K562 (cell line): ENCODE data around the gene TMA16.

Source experiments
- CBFB ChIP-seq: sonication (generic); formaldehyde crosslinking; IDR thresholded peaks from 2 replicates; pipeline ENCODE4 v1.4.0; 2020; ENCODE audit warnings: mild to moderate bottlenecking, missing genetic modification reagents
- CTCF ChIP-seq, 3 experiments: IDR thresholded peaks in 2 of 3; conservative IDR thresholded peaks in 1 of 3; 2 replicates each; pipeline ENCODE4 v1.5.1; 2011 to 2012; ENCODE audit warnings: low read length in 3 of 3, mild to moderate bottlenecking in 3 of 3, control low read depth in 2 of 3, improper control_type of control experiment in 1 of 3, inconsistent platforms in 1 of 3, low read depth in 1 of 3, mixed read lengths in 1 of 3, moderate library complexity in 1 of 3; ENCODE audit not compliant: insufficient read depth in 2 of 3
- ELF1 ChIP-seq: fragments of 200-800 bp; sonication (Bioruptor generic); IDR thresholded peaks from 2 replicates; pipeline ENCODE4 v1.6.1; 2016; ENCODE audit warnings: missing genetic modification characterization, missing compliant biosample characterization
- ESRRA ChIP-seq: fragments of 450-650 bp; IDR thresholded peaks from 2 replicates; pipeline ENCODE4 v1.6.1; 2014; ENCODE audit warnings: low read depth, mild to moderate bottlenecking, moderate library complexity, borderline replicate concordance
- FOS ChIP-seq: IDR thresholded peaks from 3 replicates; pipeline ENCODE4 v1.6.1; 2011; ENCODE audit not compliant: insufficient read length; ENCODE audit errors: extremely low read depth
- FOXK1 ChIP-seq: sonication (generic); formaldehyde crosslinking; IDR thresholded peaks from 2 replicates; pipeline ENCODE4 v1.8.0; 2022; ENCODE audit warnings: missing genetic modification reagents, mild to moderate bottlenecking, borderline replicate concordance
- NFIC ChIP-seq: fragments of 450-650 bp; IDR thresholded peaks from 2 replicates; pipeline ENCODE4 v1.6.1; 2017; ENCODE audit warnings: mild to moderate bottlenecking, inconsistent platforms
- POLR2A ChIP-seq: fragments of 450-650 bp; conservative IDR thresholded peaks from 2 replicates; pipeline ENCODE4 v1.6.1; 2016
- SETDB1 ChIP-seq: IDR thresholded peaks from one replicate; pipeline ENCODE4 v1.6.1; 2012; ENCODE audit warnings: low read length, control low read depth, inconsistent platforms
- SMAD3 ChIP-seq: fragments of 450-650 bp; formaldehyde crosslinking; conservative IDR thresholded peaks from 2 replicates; pipeline ENCODE4 v1.4.0; 2020; ENCODE audit warnings: mild to moderate bottlenecking
- SNAPC5 ChIP-seq: fragments of 250-450 bp; sonication (Bioruptor Pico); IDR thresholded peaks from 2 replicates; pipeline ENCODE4 v1.8.0; 2021; ENCODE audit warnings: moderate library complexity, mild to moderate bottlenecking, inconsistent platforms
- USF2 ChIP-seq: sonication (generic); formaldehyde crosslinking; IDR thresholded peaks from 2 replicates; pipeline ENCODE4 v1.5.0; 2020; ENCODE audit warnings: missing genetic modification reagents
- ZNF318 ChIP-seq, 2 experiments: fragments of 450-650 bp; IDR thresholded peaks; 2 replicates each; pipeline ENCODE4 v1.6.1; 2016; ENCODE audit warnings: mild to moderate bottlenecking in 2 of 2, borderline replicate concordance in 1 of 2, low read depth in 1 of 2, moderate library complexity in 1 of 2

GRCh38 chr4:163536091-163536490 lies 41.6 kb downstream of the TMA16 start:
- no peak for TF ChIP-seq ELF1 (tag)
- no peak for TF ChIP-seq FOS
- TF ChIP-seq SMAD3 (CRISPR knock-in tag): no peak
- TF ChIP-seq NFIC: no peak
- TF ChIP-seq SNAPC5 (CRISPR knock-in tag): no peak
- no peak for TF ChIP-seq ESRRA
- TF ChIP-seq POLR2A: no peak
- TF ChIP-seq ZNF318 (IDR thresholded peaks at IDR 0.05; ENCODE audit: borderline replicate concordance in 1 of 2, low read depth in 1 of 2): no peak
- no peak for TF ChIP-seq USF2
- no peak for TF ChIP-seq SETDB1
- TF ChIP-seq CBFB (CRISPR knock-in tag): no peak
- no peak for TF ChIP-seq FOXK1 (CRISPR knock-in tag)
- TF ChIP-seq CTCF (IDR thresholded peaks at IDR 0.05 in 2 of 3, conservative IDR thresholded peaks at IDR 0.05 in 1 of 3; ENCODE audit: insufficient read depth in 2 of 3, low read depth in 1 of 3, low read length in 3 of 3): no peak
